Mesenchymal stem cell (in vitro differentiated cells and primary cell): ENCODE measurements around the gene SRL.

Experiments
- DNase-seq: peaks from one replicate; pipeline ENCODE4 v3.0.0-alpha.2; 2013
- H2AFZ ChIP-seq: one replicate; pipeline ENCODE4 v1.6.1; 2013; ENCODE audit warnings: low read depth, mild to moderate bottlenecking, control low read depth, inconsistent platforms, low read length, moderate library complexity
- H2AK5ac ChIP-seq: 2 replicates; pipeline ENCODE4 v1.6.1; 2013; ENCODE audit warnings: low read length, moderate library complexity, mild to moderate bottlenecking, inconsistent platforms; ENCODE audit not compliant: severe bottlenecking
- H2BK120ac ChIP-seq: one replicate; pipeline ENCODE4 v1.6.1; 2013; ENCODE audit warnings: low read depth, mild to moderate bottlenecking, inconsistent platforms, low read length, moderate library complexity
- H2BK12ac ChIP-seq, 2 experiments: one replicate each; pipeline ENCODE4 v1.6.1; 2013; ENCODE audit warnings: inconsistent platforms in 2 of 2, low read length in 2 of 2, mild to moderate bottlenecking in 2 of 2, moderate library complexity in 2 of 2, control low read depth in 1 of 2
- H2BK15ac ChIP-seq: one replicate; pipeline ENCODE4 v1.6.1; 2013; ENCODE audit warnings: mild to moderate bottlenecking, low read depth, inconsistent platforms; ENCODE audit not compliant: poor library complexity, severe bottlenecking
- H2BK5ac ChIP-seq: 2 replicates; pipeline ENCODE4 v1.6.1; 2013; ENCODE audit warnings: low read depth, mild to moderate bottlenecking, low read length, control low read depth, inconsistent platforms; ENCODE audit not compliant: poor library complexity, severe bottlenecking
- H3K14ac ChIP-seq, 2 experiments: one replicate each; pipeline ENCODE4 v1.6.1; 2013; ENCODE audit warnings: inconsistent platforms in 2 of 2, low read length in 2 of 2, control low read depth in 1 of 2, mild to moderate bottlenecking in 1 of 2, moderate library complexity in 1 of 2
- H3K18ac ChIP-seq, 2 experiments: one replicate each; pipeline ENCODE4 v1.6.1; 2013; ENCODE audit warnings: inconsistent platforms in 2 of 2, low read length in 2 of 2, control low read depth in 1 of 2, low read depth in 1 of 2, mild to moderate bottlenecking in 1 of 2
- H3K23ac ChIP-seq, 2 experiments: one replicate each; pipeline ENCODE4 v1.6.1; 2013; ENCODE audit warnings: inconsistent platforms in 2 of 2, low read length in 2 of 2, mild to moderate bottlenecking in 2 of 2, moderate library complexity in 2 of 2, control low read depth in 1 of 2
- H3K27ac ChIP-seq: 2 replicates; pipeline ENCODE4 v1.5.1; 2013; ENCODE audit warnings: mild to moderate bottlenecking, moderate library complexity, low read length, control low read depth, inconsistent platforms; ENCODE audit not compliant: poor library complexity, severe bottlenecking
- H3K27me3 ChIP-seq, 2 experiments: 2 replicates each; pipeline versions ENCODE4 v1.6.1 to v1.7.0; 2013; ENCODE audit warnings: low read length in 2 of 2, mild to moderate bottlenecking in 2 of 2, moderate library complexity in 2 of 2, control low read depth in 1 of 2, inconsistent platforms in 1 of 2; ENCODE audit not compliant: control insufficient read depth in 1 of 2, insufficient read depth in 1 of 2
- H3K36me3 ChIP-seq, 2 experiments: 2 replicates each; pipeline versions ENCODE4 v1.6.1 to v1.7.0; 2013; ENCODE audit warnings: low read length in 2 of 2, control low read depth in 1 of 2, inconsistent platforms in 1 of 2, low read depth in 1 of 2, mild to moderate bottlenecking in 1 of 2; ENCODE audit not compliant: insufficient read depth in 2 of 2, control insufficient read depth in 1 of 2
- H3K4ac ChIP-seq, 2 experiments: one replicate each; pipeline ENCODE4 v1.6.1; 2013; ENCODE audit warnings: inconsistent platforms in 2 of 2, low read length in 2 of 2, mild to moderate bottlenecking in 2 of 2, moderate library complexity in 2 of 2, control low read depth in 1 of 2, low read depth in 1 of 2
- H3K4me1 ChIP-seq: 2 replicates; pipeline ENCODE4 v1.6.1; 2013; ENCODE audit warnings: low read depth, low read length, control low read depth; ENCODE audit not compliant: control insufficient read depth, insufficient read depth
- H3K4me2 ChIP-seq: 2 replicates; pipeline ENCODE4 v1.6.1; 2013; ENCODE audit warnings: low read length, mild to moderate bottlenecking, inconsistent platforms; ENCODE audit not compliant: poor library complexity, severe bottlenecking
- H3K4me3 ChIP-seq, 2 experiments: 2 replicates each; pipeline versions ENCODE4 v1.5.1 to v1.7.0; 2013; ENCODE audit warnings: low read length in 2 of 2, mild to moderate bottlenecking in 2 of 2, control low read depth in 1 of 2, low read depth in 1 of 2; ENCODE audit not compliant: insufficient read depth in 1 of 2
- H3K79me1 ChIP-seq: replicated peaks from 2 replicates; pipeline ENCODE4 v1.6.1; 2013; ENCODE audit warnings: mild to moderate bottlenecking, control low read depth, low read length, inconsistent platforms; ENCODE audit not compliant: poor library complexity, severe bottlenecking
- H3K9ac ChIP-seq: 2 replicates; pipeline ENCODE4 v1.7.0; 2013; ENCODE audit warnings: mild to moderate bottlenecking, low read length, moderate library complexity
- H3K9me3 ChIP-seq: 2 replicates; pipeline ENCODE4 v1.7.0; 2013; ENCODE audit warnings: mild to moderate bottlenecking, low read length; ENCODE audit not compliant: control insufficient read depth
- H4K8ac ChIP-seq: one replicate; pipeline ENCODE4 v1.6.1; 2013; ENCODE audit warnings: inconsistent platforms, mild to moderate bottlenecking, low read length, moderate library complexity
- H4K91ac ChIP-seq: one replicate; pipeline ENCODE4 v1.6.1; 2013; ENCODE audit warnings: mild to moderate bottlenecking, low read length, inconsistent platforms
- WGBS: methylation state at CpG from one replicate; pipeline ENCODE4 v1.1.7; 2013; ENCODE audit warnings: mixed read lengths; 5-methylcytosine and 5-hydroxymethylcytosine counted together

The SRL gene

DNA sequence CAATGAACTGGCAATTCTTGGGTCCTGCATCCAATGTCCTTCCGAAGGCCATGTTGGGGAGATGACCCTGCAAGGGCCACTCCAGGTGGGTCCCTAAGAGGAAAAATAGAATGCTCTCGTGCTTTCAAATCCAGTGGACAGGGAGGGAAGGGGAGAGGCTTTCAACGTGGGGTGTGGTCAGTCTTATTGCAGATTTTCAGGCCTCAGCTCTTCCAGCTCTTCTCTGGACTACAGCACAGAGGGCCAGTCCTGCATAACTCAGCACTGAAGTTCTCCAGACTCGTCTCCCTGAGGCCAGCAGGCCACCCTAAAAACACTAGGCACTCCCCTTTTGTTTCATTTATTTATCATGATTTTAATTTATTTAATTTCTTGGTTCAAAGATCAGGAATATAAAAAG lies 43.1 kb downstream of the SRL start:
- H2BK5ac ChIP-seq: no peak overlapping the region
- H2AK5ac ChIP-seq: no peak overlapping the region
- no peak overlapping the region for H3K14ac ChIP-seq
- no peaks in the 10 kb centered on the region for H3K79me1 ChIP-seq
- H2AFZ ChIP-seq: no peak overlapping the region
- DNase-seq: no peak
- no peak overlapping the region for H4K91ac ChIP-seq
- no peak overlapping the region for H3K4me2 ChIP-seq
- H3K9me3 ChIP-seq: no peaks in the 10 kb centered on the region
- H3K36me3 ChIP-seq: no peaks in the 10 kb centered on the region
- H2BK15ac ChIP-seq: peak overlapping the region; percentile 16
- no peak overlapping the region for H2BK12ac ChIP-seq
- peaks cover 10% of the 10 kb centered on the region for H3K4me1 ChIP-seq
- no peak overlapping the region for H3K23ac ChIP-seq
- no peak overlapping the region for H3K27ac ChIP-seq
- no peaks in the 10 kb centered on the region for H3K27me3 ChIP-seq
- no peak overlapping the region for H3K4ac ChIP-seq
- no peak overlapping the region for H4K8ac ChIP-seq
- no peak overlapping the region for H3K18ac ChIP-seq
- no peak overlapping the region for H2BK120ac ChIP-seq
- 74% methylated on average over 3 of the region's 4 CpGs for WGBS
- H3K9ac ChIP-seq: no peak overlapping the region
- H3K4me3 ChIP-seq: no peak overlapping the region

DNA sequence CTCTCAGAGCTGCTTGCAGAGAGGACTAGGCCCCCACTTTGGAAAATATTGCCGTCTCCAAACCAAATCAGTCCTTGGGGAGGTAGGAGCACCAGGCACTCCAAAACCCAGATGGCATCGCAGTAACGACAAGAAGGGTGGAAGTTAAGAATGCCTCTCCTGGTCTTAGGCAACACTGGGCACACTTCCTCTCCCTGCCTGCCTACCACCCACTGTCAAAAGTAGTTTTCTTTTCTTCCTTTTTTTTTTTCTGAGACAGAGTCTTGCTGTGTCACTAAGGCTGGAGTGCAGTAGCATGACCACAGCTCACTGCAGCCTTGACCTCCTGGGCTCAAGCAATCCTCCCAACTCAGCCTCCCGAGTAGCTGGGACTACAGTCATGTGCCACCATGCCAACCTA lies 47.2 kb downstream of the SRL start:
- Histone ChIP-seq H2BK12ac (no peak overlapping the region), H2AK5ac (no peak overlapping the region), H3K27me3 (peaks cover 0 to 10% of the 10 kb centered on the region in 2 experiments), H2BK5ac (no peak overlapping the region), H4K91ac (no peak overlapping the region), H3K18ac (no peak overlapping the region), H3K27ac (no peak overlapping the region), H2AFZ (no peak overlapping the region), H3K79me1 (no peaks in the 10 kb centered on the region), H3K14ac (no peak overlapping the region), H3K9me3 (no peaks in the 10 kb centered on the region), H3K4ac (no peak overlapping the region), H3K23ac (no peak overlapping the region), H3K4me3 (no peak overlapping the region), H3K4me1 (no peaks in the 10 kb centered on the region), H3K9ac (no peak overlapping the region), H3K4me2 (no peak overlapping the region), H2BK15ac (no peak overlapping the region), H3K36me3 (no peaks in the 10 kb centered on the region), H4K8ac (no peak overlapping the region), H2BK120ac (no peak overlapping the region)
- DNase-seq: no peak
- 99% methylated on average over 4 of the region's 4 CpGs for WGBS

DNA sequence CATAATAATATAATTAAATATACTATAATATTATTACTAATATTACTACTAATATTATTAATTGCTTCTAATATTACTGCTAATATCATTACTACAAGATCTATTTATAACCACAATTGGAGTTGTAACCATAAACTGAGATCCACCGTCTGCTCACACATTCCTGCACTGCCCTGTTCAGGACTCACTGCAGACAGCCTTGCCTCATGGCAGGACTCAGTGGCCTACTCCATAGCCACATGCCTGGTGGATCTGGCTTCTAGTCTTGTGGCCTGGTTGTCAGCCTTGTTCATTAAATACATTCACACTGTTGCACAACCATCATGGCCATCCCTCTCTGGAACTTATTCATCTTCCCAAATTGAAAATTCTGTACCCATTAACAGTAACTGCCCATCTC lies 48.0 kb downstream of the SRL start:
- no peaks in the 10 kb centered on the region for H3K36me3 ChIP-seq
- H2BK15ac ChIP-seq: no peak overlapping the region
- no peaks in the 10 kb centered on the region for H3K79me1 ChIP-seq
- H4K91ac ChIP-seq: no peak overlapping the region
- H2AK5ac ChIP-seq: no peak overlapping the region
- H3K4ac ChIP-seq: no peak overlapping the region
- H3K27me3 ChIP-seq: peaks cover 4 to 12% of the 10 kb centered on the region in 2 experiments
- H3K4me1 ChIP-seq: no peaks in the 10 kb centered on the region
- DNase-seq: no peak
- no peak overlapping the region for H3K4me3 ChIP-seq
- no peak overlapping the region for H2AFZ ChIP-seq
- no peak overlapping the region for H2BK5ac ChIP-seq
- no peak overlapping the region for H3K18ac ChIP-seq
- H3K9me3 ChIP-seq: no peaks in the 10 kb centered on the region
- H3K4me2 ChIP-seq: no peak overlapping the region
- H3K23ac ChIP-seq: no peak overlapping the region
- no peak overlapping the region for H4K8ac ChIP-seq
- H2BK120ac ChIP-seq: no peak overlapping the region
- H3K27ac ChIP-seq: no peak overlapping the region
- H3K14ac ChIP-seq: no peak overlapping the region
- WGBS: 83% methylated on average over 1 of the region's 1 CpG
- no peak overlapping the region for H3K9ac ChIP-seq
- no peak overlapping the region for H2BK12ac ChIP-seq

DNA sequence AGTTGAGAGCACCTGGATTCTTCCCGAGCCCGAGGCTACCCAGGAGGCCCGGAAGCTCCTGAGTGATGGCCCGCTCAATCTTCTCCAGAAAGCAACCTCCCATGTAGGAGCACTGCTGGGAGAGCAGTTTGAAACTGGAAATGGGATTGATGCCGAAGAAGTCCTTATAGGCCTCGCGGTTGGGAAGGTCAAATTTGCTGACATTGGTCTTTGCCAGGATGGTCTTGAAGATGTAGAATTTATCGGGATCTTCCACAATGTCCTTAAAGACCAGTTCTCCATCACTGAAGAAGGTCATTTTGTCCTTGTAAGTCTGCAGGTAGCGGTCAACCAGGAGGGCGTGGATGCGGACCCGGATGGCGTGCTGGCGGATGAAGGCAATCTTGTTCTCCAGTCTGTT lies 49.7 kb downstream of the SRL start:
- DNase-seq: no peak
- no peak overlapping the region for H3K23ac ChIP-seq
- WGBS: 97% methylated on average over 14 of the region's 14 CpGs
- H3K9me3 ChIP-seq: no peaks in the 10 kb centered on the region
- H3K18ac ChIP-seq: no peak overlapping the region
- no peak overlapping the region for H2BK12ac ChIP-seq
- no peak overlapping the region for H2BK120ac ChIP-seq
- H2BK15ac ChIP-seq: no peak overlapping the region
- no peak overlapping the region for H2BK5ac ChIP-seq
- H3K36me3 ChIP-seq: no peaks in the 10 kb centered on the region
- H2AK5ac ChIP-seq: no peak overlapping the region
- H3K4me2 ChIP-seq: no peak overlapping the region
- H3K4me1 ChIP-seq: no peaks in the 10 kb centered on the region
- H3K79me1 ChIP-seq: no peaks in the 10 kb centered on the region
- H3K27me3 ChIP-seq: peaks cover 6 to 12% of the 10 kb centered on the region in 2 experiments
- H2AFZ ChIP-seq: no peak overlapping the region
- no peak overlapping the region for H3K4ac ChIP-seq
- no peak overlapping the region for H4K91ac ChIP-seq
- no peak overlapping the region for H3K9ac ChIP-seq
- H4K8ac ChIP-seq: no peak overlapping the region
- no peak overlapping the region for H3K4me3 ChIP-seq
- no peak overlapping the region for H3K14ac ChIP-seq
- H3K27ac ChIP-seq: no peak overlapping the region
